Measurements from ENCODE around the gene TUBGCP6.
"Not testable (repeated sequence)": the region's sequence is repeated elsewhere in the genome, so short reads cannot be mapped to it uniquely, and the experiment has no call there.

The TUBGCP6 gene

GRCh38 chr22:50213263-50213662 lies 31.6 kb downstream of the TUBGCP6 start:
- FAIRE-seq: no peak

GRCh38 chr22:50211147-50211546 lies 33.7 kb downstream of the TUBGCP6 start:
- DNase-seq (ENCODE audit: insufficient read length, low spot score) (no peak), FAIRE-seq (no peak)

More at GRCh38 chr22:50213263-50213662, 31.6 kb downstream of the TUBGCP6 start:
- DNase-seq (ENCODE audit: insufficient read length, low spot score): no peak

- no peak for DNase-seq (ENCODE audit: insufficient read length, low spot score)
- no peak for FAIRE-seq
Measured at GRCh38 chr22:50210378-50211139, 34.3 kb downstream of the TUBGCP6 start.

- DNase-seq (ENCODE audit: insufficient read length, low spot score) (peak; percentile 53), FAIRE-seq (peak; percentile 80)
Measured at GRCh38 chr22:50209893-50210292, 34.9 kb downstream of the TUBGCP6 start.

GRCh38 chr22:50208939-50209892 lies 35.6 kb downstream of the TUBGCP6 start:
- FAIRE-seq: no peak
- DNase-seq (ENCODE audit: insufficient read length, low spot score): no peak

- no peak for DNase-seq (ENCODE audit: insufficient read length, low spot score)
- no peak for FAIRE-seq
Measured at GRCh38 chr22:50208430-50208938, 36.3 kb downstream of the TUBGCP6 start.

- no peak for DNase-seq (ENCODE audit: insufficient read length, low spot score)
- FAIRE-seq: no peak
Measured at GRCh38 chr22:50207383-50208140, 37.3 kb downstream of the TUBGCP6 start.

- no peak for DNase-seq (ENCODE audit: insufficient read length, low spot score)
Measured at GRCh38 chr22:50206599-50206998, 38.2 kb downstream of the TUBGCP6 start.

GRCh38 chr22:50205781-50206569 lies 38.8 kb downstream of the TUBGCP6 start:
- DNase-seq (ENCODE audit: insufficient read length, low spot score): no peak
- FAIRE-seq: no peak

More at GRCh38 chr22:50206599-50206998, 38.2 kb downstream of the TUBGCP6 start:
- no peak for FAIRE-seq

GRCh38 chr22:50204998-50205397 lies 39.8 kb downstream of the TUBGCP6 start:
- FAIRE-seq; DNase-seq (ENCODE audit: insufficient read length, low spot score): not testable (repeated sequence)

GRCh38 chr22:50204571-50204970 lies 40.3 kb downstream of the TUBGCP6 start:
- DNase-seq (ENCODE audit: insufficient read length, low spot score) (no peak), FAIRE-seq (no peak)

- DNase-seq (ENCODE audit: insufficient read length, low spot score) (no peak), FAIRE-seq (no peak)
Measured at GRCh38 chr22:50203288-50203687, 41.5 kb downstream of the TUBGCP6 start.

GRCh38 chr22:50202130-50202666 lies 42.6 kb downstream of the TUBGCP6 start:
- DNase-seq (ENCODE audit: insufficient read length, low spot score): no peak
- FAIRE-seq: no peak

GRCh38 chr22:50201191-50202129 lies 43.4 kb downstream of the TUBGCP6 start:
- DNase-seq (ENCODE audit: insufficient read length, low spot score) (no peak), FAIRE-seq (peak; percentile 74)

- no peak for FAIRE-seq
- peak; percentile 95 for DNase-seq (ENCODE audit: insufficient read length, low spot score)
Measured at GRCh38 chr22:50200461-50201190, 44.2 kb downstream of the TUBGCP6 start, which contains the start of gene SELENOO. TSS of gene SELENOO (plus strand) at chr22:50201011. CDS start at chr22:50201037, 26 bp downstream.

GRCh38 chr22:50199829-50200460 lies 44.9 kb downstream of the TUBGCP6 start:
- FAIRE-seq (no peak), DNase-seq (ENCODE audit: insufficient read length, low spot score) (no peak)

GRCh38 chr22:50199251-50199721 lies 45.5 kb downstream of the TUBGCP6 start:
- FAIRE-seq: no peak
- no peak for DNase-seq (ENCODE audit: insufficient read length, low spot score)

All from HTR-8/SVneo (cell line).